Activated naive CD4-positive, alpha-beta T cell treated with anti-CD3 and anti-CD28 coated beads, Interleukin-2, amount 50 U/mL, for 16 hours (primary cell): ENCODE data around the gene CPLX1.

ENCODE experiments used
- DNase-seq: peaks from one replicate; pipeline ENCODE4 v3.0.0-alpha.2; 2020

CPLX1 gene

DNA sequence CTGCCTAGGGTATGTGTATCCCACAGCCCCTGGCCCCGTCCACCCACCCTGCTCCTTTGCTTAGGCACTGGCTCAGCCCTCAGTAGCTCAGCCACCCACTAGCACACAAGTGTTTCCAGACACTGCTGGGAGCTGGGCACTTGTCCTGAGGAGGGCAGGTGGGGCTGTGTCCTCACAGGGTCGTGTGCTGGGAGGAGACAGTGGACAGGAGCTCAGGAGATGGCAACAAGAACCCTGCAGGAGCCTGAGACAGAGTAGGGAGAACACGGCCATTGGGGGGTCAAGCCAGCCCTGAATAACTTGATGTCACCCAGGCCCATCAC is 5.5 kb upstream of the CPLX1 start:
- no peak for DNase-seq

DNA sequence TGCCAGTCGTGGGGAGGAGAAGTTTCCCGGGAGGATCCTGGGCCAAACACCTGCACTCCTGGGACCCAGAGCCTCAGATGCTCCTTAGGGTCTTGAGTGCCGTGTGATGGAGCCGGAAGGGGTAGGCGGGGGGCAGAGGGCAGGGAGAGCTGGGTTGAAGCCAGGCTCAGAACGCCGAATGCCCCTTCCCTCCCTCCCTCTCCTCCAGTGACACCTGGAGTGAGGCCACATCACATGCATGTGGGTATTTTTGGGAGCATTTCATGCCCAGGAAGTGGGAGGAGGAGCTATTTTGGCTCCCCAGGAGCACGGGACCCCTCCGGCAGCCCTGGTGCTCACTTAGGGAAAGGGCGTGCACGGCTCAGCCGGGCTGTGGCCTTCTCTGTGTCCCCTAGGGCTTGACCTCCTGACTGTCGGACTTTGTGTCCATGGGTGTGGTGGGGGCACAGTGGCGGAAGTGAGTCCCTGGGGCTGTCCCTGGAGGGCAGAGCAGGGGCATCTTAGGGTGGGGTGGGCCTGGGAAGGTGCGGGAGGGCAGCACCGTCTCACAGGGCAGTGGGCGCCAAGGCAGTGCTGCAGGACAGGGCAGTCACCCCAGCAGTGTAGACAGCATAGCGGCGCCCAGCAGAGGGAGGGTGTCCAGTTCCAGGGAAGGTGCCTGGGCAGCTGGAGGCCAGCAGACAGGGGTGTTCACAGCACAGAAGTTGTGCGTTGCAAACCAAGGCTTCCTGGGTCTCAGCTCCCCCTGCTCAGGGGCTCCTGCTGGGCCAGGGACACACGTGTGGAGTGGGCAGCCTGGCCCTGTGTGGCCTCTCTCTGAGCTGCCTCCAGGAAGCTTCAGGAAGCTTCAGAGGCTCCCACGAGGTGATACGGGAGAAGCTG is 4.9 kb upstream of the CPLX1 start:
- DNase-seq: no peak

DNA sequence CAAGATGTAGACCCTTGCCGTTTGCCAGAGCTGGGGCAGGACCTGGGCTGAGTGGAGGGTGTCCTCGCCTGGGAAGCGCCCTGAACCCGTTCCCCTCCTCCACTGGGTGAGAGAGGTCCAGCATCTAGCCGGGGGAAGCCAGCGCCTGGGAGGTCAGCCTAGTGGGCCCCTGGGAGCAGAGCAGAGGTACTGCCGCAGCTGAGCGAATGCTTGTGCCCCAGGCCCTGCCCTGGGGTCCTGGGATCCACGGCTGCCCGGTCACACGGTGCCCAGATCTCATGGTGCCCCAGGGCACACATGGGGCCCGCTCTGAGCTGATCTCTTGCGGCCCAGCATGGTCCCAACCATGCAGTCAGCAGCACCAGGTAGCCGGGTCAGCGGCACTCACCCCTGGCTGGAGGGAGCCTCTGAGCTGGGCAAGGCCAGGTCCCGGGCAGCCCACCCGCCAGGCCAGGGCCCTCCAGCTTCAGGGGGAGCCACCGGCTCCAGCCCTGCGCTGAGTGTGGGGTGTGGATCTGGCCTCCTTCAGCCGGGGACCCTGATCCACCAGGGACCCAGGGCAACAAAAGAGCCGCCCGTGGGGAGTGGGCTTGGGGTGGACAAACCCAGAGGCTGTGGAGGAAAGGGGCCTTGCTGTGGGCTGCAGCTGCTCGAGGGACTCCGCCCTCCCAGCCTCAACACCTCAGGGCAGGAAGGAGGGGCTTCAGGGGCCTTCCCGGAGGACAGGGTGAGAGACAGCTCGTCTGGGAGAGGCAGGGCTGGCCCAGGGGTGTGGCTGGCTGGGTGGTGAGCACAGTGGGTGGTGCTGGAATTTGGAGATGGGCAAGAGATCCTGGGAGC is 4.1 kb upstream of the CPLX1 start:
- DNase-seq: no peak

DNA sequence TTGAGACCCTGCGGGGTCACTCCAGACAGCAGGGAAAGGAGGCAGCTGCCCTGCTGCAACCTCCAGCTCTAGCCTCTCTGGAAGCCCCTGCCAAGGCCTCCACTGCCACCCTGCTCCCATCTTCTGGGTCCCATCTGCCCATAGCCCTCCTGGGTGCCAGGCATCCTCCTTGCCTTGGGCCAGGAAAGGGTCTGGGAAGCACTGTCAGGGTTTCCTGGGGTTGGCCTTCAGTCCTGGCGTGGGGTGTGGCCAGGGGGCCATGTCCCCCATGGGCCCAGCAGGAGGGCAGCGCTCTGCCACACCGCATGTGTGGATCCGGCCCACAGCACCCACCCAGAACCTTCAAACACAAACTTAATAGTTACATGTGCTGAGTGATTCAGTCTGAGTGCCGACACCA is 3.4 kb upstream of the CPLX1 start:
- no peak for DNase-seq

DNA sequence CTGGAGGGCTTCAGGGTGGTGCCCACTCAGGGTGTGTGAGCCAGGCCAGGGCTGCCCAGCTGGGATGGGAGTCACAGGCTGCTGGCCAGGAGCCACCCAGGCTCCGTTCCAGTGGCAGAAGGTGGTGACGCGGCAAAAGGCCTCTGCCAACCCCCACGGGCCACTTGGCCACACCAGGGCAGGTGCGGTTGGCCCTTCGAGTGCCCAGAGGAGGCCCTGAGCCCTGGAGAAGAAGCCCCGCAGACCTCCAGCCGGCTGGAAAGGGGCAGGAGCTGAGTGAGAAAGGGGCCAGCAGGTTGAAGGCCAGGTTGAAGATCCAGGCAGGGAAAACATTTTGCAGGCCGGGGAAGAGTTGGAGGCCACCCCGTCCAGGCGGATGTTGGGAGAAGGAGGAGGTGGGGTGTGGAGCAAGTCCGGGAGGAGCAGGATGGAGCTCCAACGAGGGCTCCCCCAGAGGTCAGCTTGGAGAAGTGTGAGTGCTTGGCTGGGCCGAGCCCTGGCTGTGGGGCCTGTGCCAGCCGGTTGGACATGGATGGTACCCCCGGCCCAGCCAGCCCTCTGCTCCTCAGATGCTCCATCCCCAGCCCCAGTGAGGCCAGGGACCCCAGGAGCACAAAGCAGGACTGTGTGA is 2.8 kb upstream of the CPLX1 start:
- DNase-seq: no peak

DNA sequence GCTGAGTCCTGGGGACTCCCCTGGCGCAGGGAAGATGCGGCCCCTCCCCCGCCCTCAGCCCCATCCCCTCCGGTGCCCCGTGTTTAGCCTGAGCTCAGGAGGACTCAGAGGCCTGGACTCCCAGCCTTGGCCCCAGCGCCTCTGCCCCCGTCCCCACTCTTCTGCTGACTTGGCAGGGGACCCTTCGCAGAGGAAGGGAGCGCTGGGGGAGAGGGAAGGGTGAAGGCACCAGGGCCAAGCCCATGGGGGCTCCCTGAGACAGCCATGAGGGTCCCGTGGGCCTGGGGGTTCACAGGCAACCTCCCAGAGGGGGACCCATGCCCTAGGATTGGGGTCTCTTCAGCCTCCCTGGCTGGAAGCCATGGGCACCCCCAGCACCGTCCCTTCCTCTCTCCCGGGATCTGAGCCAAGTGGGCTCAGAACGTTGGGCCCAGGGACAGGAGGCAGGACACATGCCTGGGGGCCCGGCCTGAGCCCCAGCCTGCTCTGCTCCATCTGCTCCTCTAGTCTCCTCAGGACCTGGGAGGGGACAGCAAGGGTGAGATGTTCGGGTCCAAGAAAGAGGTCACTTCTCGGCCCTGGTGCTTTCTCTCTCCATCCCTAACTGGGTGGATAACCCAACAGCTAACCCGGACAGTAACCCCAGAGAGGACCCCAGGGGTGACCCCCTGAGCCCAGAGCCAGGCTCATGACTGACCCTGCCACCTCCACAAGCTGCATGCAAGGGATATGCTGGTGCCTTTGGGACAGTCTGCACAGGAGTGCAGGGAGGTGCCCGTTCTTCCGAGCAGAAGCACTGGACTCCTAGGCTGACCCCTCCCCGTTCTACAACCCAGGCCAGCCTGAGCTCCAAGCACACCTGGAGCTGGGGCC is 1.5 kb upstream of the CPLX1 start:
- DNase-seq: no peak

DNA sequence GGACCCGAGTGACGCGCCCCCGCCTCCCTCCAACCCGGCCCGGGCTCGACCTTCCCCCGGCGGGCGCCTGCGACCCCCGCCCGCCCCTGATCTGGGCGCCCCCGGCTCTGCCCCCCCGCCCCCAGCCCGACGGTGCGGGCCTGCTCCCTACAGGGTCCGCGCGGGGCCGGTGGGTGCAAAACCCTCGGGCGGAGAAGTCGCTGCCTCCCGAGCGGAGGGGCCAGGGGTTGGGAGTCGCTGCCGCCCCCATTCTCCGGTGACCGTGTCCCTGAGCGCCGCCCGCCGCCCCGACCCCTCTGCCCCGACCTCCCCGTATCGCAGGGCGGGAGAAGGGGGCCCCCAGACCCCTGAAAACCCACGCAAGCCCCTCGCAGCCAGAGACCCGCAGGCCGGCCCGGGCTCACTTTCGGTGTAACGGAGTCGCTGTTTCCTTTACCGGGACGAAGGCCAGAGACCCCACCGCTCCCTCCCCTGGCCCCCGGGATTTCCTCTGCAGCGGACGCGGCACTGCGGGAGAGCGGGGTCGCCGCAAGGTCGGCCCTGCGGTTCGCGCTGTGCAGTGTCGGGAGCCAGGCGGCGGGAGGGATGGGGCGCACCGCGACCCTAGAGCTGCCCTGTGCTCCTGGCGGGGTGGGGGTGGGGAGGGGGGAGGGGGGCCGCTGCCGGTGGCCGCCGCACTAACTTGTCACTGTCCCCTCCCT is 729 bp upstream of the CPLX1 start:
- DNase-seq: no peak

DNA sequence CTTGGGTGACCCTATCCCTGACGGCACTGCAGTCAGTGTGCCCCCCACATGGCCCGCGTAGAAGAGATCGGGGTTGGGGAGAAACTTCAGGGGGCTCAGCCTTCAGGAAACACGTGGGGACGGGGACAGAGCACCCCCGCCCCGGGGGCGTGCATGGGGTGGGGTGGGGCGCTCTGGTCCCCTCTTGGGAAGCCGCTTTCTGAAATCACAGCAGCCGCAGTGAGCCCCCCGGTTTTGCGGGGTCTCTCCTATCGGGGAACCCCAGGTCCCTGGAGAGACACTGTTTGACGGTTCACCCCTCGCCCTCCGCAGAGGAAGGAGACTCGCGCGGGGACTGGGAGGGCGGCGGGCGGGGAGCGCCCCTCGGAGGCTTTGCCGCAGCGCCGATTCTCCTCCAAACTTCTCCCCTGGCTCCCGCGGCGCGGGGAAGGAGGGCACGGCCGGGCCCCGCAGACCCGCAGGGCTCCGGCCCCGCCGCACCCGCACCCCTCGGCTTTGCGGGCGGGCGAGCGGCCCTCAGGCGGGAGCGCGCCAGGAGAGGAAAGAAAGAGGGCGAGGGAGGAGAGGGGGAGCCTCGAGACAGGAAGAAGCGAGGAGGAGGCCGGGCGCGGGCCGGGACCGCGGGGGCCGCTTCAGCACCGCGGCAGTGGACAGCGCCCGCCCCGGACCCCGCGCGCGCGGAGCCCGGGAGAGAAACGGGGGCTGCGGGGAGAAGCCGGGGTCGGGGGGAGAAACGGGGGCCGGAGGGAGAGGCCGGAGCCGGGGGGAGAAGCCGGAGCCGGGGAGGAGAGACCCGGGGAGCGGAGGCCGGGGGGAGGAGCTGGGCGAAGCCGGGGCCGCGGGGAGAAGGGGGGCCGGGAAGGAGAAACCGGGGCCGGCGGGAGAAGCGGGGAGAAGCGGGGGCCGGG is 612 bp downstream of the CPLX1 start:
- no peak for DNase-seq

DNA sequence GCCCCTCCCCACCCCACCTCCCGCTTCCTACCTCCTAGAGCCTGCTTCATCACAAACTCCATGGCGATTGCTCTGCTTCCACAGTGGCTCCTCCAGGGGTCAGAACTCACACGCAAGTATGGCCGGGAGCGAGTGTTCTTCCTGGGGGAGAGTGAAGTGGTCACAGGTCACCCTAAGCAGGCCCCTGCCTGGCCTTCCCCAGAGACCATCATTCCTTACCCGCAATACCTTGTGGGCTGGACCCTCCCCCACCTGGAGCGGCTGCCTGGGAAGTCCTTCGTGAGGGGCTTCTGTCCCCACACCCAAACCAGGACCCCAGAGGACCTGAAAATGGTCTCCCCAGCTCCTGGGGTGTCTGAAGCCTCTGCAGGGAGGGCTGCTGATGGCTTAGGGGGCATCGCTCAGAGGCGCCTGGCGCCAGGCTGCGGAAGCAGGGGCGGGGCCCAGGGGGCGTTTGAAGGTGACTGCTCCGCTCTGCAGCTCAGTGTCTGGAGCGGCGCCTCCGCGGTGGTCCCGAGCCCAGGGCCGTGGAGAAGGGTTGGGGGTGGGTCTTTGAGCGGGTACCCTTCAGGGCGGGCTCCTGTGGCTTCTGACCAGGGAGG is 1.4 kb downstream of the CPLX1 start:
- DNase-seq: no peak

DNA sequence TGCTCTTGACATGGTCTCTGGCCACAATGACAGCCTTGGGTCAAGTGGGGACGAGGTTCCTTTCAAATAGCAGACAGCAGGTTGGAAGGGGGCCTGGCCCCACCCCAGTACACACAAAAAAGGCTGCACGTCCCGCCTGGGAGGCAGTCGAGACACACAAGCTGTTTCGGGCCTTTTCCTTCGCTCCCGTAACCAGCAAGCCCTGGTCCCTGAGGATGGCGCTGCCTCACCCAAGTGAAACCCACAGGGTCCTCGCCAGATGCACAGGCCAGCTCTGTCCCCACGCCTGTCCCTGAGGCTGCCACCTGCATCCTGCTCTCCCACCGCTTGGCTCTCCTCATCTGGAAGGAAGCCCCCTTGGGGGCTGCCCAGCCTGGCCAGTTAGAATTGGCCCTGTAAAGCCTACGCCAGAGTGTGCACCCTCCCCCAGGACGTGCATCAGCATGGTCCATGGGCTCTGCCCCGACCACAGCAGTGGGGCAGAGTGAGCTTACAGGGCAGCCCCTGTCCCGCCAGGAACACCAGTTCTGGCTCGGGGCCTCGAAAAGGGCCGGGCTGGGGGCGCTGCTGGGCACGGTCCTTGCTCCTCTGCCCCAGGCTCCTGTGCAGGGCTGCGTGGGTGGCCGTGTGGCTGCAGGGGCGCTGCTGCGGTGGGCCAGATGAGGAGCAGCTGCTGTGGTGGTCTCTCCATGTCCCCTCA is 2.0 kb downstream of the CPLX1 start:
- DNase-seq: no peak

DNA sequence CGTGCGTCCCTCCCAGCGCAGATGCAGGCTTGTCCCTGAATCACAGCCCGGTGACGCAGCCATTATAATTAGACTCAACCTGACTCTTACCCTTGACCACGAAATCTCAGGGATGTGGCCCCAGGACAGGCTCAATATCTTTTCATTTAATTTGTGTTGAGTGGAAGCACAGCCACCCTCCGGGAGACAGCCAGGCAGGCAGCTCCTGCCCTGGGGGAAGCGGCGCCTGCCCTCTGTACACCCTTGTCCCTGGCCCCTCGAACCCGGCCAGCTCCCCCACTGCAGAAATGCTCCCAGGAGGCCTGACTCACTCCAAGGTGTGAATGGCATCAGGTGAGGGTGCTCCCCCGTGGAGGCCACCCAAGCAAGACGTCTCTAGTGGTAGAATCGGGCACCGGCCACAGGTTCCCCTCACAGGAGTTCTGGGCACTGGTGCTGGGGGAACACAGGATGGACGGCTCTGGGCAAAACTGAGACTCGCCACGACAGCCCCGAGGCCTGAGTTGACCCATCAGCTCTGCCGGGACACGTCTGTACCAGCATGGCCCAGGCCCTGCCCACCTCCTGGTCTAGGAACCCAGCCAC is 2.7 kb downstream of the CPLX1 start:
- no peak for DNase-seq

DNA sequence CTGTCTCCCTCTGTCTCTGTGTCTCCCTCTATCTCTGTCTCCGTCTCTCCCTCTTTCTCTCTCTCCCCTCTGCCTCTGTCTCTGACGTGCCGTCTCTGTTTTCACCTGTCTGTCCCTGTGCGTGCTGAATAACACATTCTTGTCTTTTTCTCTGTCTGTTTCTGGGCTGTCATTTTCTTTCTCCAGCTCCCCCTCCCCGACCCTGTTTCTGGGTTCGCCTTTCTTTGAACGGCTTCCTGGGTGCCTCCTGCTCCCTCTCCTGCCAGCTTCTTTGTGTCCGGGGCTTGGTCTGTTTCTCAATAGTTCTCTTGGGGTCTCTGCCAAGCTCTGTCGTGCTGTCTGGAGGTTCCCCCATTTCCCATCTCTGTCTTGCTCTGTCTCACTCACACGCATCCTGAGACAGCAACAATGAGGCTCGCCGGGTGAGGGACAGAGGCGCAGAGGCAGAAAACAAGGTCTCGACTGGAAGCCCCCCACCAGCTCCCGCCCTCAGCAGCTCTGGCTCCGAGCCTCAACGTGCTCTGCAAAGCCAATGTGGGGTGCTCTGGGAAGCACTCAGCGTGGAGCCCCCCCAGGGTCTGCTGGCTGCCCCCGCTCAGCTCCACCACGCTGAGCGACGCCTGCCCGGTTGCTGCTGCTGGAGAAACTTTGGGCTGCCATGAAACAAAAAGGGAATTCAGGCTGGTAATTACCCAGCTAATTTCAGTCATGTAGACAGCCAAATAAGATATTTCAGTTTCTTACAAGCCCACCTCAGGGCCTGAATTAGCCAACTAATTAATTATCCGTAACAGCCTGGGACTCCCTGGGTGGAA is 3.4 kb downstream of the CPLX1 start:
- no peak for DNase-seq

DNA sequence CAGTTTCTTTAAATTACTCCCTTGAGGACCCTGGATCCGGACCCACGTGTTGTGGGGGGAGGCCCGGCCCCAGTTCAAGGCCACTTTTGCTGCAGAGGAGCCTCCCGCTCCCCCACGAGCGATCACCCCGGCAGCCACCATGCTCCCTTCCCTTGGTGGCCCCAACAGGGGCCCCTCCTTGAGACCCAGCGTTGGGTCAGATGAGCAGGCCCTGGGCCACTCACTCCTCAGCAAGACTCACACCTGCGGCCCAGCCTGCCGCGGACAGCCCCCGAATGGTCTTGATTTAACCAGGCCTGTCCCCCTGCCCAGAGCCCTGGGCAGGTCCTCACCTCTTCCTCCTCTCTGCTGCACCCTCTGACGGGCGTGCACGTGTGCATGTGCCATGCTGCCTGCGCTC is 4.3 kb downstream of the CPLX1 start:
- DNase-seq: no peak

DNA sequence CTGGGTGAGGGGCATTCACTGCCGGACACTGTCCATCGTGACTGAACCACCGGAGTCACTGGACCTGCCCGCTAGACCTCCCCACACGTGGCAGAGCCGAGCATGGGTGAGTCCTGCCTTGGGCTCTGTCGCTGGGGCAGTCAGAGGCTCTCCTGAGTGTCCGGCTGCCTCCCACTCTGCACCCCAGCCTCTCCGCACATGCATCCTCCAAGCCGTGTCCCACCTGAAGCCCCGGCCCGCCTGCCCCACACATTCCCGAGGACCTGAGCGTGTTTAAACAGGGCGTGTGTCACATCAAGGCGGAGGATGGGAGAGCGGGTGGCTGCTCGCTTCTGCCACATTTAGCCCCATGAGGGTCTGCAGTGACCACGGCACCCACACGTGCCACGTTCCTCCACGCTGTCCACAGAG is 4.7 kb downstream of the CPLX1 start:
- DNase-seq: no peak

DNA sequence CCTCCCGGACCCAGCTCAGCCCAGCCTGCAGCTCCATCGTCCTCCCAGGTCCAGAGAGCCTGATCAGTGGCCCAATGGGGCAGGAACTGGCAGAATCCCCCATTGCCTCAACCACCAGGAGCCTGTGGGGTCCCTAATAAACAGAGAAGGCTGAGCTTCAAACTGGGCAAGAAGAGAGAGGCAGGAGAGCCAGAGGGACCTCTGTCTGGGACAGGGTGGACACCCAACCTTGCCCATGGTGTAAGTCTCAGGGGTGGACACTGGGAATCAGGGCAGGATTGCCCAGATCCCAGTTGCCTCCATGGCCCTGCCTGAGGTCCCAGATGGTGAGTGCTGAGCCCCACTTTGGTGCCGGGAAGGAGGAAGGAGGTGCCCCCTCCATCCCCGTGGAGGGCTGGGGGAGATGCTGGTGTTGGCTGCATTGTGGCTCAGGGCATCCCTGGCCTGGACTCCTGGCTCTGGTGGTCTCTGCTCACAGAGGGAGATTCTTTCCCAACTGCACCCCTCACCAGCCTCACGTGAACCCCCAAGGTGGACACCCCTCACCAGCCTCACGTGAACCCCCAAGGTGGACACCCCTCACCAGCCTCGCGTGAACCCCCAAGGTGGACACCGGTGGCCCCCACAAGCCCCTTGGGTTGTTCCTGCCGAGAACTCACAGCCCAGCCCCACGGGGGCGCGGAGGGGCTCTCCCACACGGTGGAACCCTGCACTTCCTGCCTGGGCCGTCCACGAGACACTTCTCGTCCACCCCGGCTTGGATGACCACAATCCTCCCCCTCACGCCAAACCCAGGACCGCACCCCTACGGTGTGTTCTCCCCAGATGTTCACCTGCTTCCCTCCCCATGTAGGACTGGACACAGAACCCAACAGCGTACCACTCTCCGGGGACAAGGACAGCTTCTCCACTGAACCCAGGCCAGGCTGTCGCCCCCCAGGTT is 5.4 kb downstream of the CPLX1 start:
- DNase-seq: no peak

DNA sequence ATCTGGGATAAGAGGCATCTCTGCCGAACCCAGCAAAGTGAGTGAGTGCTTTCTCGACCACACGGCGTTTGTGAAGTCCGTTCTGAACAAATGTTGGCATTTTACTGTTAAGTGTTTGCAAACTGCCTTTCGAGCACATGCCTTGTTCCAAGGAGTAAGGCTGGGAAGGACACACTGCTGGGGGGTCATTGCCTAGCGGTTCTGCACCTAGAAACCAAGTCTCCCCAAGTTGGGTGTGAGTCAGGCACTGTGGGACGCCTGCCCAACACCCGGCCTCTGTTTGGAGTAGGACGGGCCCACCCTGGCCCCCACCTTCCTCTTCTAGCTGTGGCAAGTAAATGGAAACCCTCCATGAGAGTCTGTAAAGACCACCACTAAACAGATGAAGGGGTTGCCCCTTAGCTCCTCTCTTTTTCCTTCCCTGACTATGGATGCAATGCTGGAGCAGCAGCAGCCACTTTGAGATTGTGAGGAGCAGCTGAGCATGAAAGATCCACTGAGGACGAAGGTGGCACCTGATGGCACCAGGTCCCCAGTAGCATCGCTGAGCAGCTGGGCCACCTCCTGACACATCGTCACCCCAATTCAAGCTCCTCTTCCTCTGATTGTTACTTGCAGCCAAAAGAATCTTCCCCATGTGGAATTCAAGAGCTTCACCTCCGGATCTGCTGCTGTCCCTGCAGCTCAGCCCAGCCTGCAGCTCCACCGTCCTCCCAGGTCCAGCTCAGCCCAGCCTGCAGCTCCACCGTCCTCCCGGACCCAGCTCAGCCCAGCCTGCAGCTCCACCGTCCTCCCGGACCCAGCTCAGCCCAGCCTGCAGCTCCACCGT is 6.3 kb downstream of the CPLX1 start:
- DNase-seq: no peak
